Activated CD8-positive, alpha-beta memory T cell treated with anti-CD3 and anti-CD28 coated beads, Interleukin-2, amount 50 U/mL, for 1 hour (primary cell): Measurements from ENCODE around the gene FGF11.
A peak's percentile ranks its signal among the peaks of the same experiment; 100 is the strongest.

Experiments
- DNase-seq: peaks from one replicate; pipeline ENCODE4 v3.0.0-alpha.2; 2020; ENCODE audit errors: extremely low read depth

Gene FGF11

GRCh38 chr17:7429722-7430121 is 9.6 kb upstream of the FGF11 start:
- DNase-seq: no peak

DNA sequence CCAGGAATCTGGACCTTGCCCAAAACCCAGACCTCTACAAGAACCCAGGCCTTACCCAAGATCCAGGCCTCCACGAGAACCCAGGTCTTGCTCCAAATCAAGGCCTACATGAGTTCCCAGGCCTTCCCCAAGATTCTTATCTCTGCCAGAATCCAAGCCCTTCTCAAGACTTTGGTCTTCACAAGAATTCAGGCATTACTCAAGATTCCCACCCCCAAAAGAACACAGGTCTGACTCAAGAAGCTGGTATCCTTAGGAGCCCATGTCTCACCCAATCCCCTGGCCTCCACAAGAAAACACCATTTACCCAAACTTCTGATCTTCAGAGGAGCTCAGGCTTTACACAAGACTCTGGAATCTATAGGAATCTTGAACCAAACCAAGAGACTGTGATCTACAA is 8.1 kb upstream of the FGF11 start:
- DNase-seq: no peak

- no peak for DNase-seq
These were observed 7.0 kb upstream of the FGF11 start for GRCh38 chr17:7432296-7432695.

- no peak for DNase-seq
These were observed 3.4 kb upstream of the FGF11 start for GRCh38 chr17:7435676-7436555.

- DNase-seq: peak; percentile 58
These were observed 2.5 kb upstream of the FGF11 start for GRCh38 chr17:7436556-7437368.

DNA sequence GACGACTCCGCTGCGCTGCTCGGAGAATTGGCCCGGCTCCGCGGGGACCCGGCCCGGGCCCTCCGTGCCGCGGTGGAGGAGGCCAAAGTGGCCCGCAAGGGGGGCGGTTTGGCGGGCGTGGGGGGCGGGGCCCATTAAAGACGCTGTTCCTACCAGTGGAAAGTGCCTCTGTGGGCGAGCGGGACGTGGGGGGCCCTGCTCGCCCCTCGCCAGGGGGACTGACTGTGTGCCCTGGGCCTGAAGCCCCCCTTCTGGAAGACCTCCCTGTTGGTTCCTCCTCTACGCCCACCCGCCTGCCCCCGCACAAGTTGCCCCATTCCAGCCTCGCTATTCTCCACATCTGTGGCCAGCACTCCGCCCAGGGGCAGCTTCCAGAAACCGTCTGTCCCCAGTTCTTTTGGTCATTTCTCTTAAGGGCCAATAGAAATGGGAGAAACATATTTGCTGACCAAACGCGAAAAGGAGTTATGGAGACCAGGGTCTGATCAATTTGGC is 1.9 kb upstream of the FGF11 start:
- no peak for DNase-seq

DNA sequence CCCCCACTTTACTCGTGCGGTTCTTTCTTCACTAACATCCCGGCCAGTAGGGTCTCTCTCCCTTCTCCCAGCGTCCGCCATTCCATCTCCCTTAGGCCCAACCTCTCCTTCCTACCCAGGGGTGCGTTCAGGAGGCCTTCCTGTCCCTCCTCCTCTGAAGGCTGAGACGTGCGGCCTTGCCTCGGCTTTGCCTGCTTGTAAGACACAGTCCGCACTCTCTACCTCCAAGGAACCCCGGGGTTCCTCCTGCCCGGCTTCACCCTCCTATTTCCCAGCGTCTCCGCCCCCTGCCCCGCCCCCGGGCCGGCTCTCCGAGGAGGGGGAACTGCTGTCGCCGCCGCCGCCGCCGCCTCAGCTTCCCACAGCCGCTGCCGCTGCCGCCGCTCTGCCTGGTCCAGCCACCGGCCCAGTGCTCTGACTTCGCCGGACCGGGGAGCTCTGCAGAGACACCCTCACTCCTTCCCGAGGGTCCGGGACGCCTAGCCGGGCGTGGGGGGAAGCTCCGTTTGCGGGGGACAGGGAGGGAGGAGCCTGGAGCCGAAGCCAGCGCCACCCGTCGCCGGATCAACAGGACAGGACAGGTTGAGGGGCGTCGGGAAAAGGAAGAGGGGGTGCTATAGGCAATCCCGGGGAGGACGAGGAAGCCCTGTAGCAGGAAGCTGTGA is 1.2 kb upstream of the FGF11 start:
- no peak for DNase-seq

- no peak for DNase-seq
These were observed 454 bp upstream of the FGF11 start for GRCh38 chr17:7438656-7439460.

DNA sequence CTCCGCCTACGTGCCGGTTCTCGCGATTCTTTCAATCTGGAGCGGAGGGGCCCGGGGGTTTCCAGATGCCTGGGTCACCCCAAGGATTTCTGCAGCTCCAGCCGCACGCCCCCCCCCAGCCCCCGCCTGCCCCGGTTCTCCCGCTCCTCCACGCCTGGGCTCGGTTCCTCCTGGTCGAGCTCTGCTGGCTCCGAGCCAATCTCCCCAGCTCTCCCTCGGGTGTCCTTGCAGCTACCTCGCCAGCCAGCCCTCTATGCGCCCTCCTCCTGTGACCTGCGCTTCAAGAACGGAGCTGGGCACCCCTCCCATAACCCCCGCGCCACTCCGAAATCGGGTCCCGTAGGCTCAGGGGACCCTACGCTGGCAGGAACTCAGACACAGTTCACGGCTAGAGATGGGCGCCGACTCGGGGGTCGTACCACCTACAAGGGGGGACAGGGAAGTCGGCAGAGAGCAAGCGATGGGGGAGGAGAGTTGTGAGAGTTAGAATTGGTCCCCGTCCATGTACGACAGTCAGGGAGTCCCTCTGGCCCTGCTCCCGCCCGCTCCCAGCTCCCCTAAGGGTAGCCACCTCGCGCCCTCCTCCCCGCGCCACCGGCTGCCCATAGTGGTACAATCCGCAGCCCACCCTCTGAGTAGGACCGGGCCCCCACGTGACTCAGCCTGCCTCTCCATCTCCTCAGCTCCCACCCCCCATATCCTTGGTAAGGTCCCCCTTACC is 961 bp downstream of the FGF11 start:
- no peak for DNase-seq

DNA sequence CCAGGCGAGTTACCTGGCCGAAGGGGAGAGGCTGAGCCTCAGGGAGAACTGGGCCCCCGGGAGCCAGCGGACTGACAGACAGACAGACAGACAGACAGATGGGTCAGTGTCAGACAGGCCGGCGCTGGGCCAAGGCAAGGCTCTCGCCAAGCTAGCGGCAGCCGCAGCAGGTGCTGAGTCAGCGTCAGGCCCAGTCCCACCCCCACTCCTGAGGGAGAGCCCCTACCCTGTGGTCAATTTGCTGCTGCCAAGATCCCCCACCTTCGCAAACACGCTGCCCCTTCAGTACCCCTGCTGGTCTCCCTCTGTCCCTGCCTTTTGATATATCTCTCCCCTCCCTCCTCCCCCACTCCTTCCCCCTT is 1.5 kb downstream of the FGF11 start:
- no peak for DNase-seq

DNA sequence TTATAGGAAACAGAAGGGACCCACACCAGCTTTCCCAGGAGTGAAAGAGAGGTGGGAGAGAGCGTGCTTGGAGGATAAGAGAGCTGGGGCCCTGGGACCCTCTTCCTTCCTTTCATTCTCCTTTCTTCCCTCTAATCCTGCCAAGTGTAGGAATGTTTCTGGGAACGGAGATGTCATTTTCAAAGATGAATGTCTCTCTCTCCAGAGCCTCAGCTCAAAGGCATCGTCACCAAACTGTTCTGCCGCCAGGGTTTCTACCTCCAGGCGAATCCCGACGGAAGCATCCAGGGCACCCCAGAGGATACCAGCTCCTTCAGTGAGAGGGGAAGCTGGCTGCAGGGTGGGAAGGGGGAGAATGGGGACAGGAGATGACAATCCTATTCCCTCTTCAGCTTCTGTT is 2.0 kb downstream of the FGF11 start:
- no peak for DNase-seq

- no peak for DNase-seq
These were observed 2.8 kb downstream of the FGF11 start for GRCh38 chr17:7442142-7442541.

DNA sequence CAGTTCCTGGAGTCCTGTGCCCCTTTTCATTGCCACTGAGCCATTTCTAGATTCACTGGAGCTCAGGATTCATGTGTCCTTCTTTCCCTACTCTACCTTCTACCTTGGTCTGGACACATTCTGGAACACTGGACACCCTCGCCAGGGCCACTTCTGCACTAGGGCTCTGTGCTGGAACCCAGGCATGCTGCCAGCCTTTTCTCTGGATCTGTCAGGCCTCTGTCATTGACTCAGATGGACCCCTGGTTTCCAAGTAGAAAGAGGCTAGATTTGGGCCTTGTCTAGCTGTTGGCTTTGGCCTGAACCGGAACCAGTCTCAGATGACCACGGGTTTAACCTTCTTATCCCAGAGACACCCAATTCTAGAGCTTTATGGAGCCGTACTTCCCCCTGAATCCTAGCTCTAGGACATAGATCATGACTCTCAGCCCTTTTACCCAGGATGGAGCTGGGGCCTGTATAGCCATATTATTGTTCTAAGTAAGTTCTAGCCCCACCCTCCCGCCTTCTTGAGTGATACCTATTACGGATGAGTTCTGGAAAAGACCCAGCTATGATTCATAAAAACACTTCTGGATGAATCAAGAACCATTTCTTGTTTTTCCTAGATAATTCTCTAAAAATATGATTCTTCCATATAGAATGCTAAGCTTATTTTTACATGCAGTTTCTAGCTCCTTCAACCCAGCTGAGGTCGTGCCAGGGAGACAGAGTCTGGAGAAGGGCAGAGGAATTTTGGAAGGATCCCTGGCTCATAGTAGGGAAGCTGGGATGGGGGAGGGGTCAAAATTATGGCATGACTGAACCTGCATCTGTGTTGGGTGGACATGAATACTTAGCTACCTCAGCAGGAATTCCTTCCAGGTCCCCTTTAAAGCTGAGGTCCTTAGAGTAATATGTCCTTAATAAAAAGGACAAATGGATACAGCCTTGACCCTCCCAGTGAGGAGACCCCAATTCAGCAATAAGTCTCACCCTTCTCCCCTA is 4.5 kb downstream of the FGF11 start:
- no peak for DNase-seq

DNA sequence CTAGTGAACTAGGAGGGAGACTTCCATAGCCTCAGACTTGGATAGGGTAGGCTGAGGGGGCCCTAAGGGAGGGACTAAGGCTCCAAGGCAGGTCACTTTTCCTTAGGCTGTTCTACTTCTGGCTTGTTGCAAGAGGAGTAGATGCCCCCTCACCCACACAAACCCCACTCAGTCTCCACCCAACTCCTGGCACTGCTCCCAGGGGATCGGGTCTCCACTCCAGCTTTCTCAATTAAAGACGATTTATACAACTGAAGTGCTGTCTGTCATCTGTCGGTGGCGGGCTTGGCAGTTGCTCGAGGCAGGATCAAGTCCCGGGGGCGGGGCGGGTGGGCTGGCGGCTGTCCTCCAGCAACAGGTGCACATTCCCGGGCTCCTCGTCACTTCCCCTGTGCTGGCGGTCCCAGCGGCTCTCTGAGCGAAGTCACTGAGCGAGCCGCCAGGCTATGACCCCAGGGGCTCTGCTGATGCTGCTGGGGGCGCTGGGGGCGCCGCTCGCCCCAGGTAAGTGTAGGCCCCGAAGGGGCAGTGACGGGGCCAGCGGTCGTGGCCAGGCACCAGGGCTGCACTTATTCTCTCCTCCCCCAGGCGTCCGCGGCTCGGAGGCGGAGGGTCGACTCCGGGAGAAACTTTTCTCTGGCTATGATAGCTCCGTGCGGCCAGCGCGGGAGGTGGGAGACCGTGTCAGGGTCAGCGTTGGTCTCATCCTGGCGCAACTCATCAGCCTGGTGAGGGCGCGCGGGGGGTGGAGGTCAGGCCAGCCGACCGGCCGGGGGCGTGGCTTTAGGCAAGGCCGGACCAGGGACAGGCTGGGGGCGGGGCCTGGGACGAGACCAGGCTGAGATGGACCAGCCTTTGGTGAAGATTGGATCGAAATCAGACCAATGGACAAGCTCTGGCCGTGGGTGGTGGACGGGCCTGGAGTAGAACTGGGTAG is 5.6 kb downstream of the FGF11 start, which contains the start of gene CHRNB1:
TSS of gene CHRNB1 (plus strand) at position 380 of the 937 bp plus-strand sequence. CDS start at position 447, 67 bp downstream.
- no peak for DNase-seq

DNA sequence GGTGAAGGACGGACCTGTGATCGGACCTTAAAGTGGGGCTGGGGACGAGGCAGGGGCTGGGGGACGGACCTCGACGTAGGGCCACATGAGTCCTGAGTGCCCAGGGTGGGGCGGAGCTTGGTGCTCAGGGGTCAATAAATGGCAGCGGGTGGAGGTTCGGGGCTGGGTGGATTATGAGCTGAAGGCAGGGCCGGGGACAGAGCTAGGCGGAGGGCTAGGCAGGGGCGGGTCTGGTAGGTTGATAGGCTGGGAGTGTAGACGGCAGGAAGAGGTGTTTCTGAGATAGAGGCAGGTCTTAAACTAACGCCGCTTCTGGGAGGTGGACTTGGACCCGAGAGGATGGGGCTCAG is 6.3 kb downstream of the FGF11 start:
- no peak for DNase-seq

GRCh38 chr17:7448461-7448860 is 9.1 kb downstream of the FGF11 start:
- DNase-seq: no peak

DNA sequence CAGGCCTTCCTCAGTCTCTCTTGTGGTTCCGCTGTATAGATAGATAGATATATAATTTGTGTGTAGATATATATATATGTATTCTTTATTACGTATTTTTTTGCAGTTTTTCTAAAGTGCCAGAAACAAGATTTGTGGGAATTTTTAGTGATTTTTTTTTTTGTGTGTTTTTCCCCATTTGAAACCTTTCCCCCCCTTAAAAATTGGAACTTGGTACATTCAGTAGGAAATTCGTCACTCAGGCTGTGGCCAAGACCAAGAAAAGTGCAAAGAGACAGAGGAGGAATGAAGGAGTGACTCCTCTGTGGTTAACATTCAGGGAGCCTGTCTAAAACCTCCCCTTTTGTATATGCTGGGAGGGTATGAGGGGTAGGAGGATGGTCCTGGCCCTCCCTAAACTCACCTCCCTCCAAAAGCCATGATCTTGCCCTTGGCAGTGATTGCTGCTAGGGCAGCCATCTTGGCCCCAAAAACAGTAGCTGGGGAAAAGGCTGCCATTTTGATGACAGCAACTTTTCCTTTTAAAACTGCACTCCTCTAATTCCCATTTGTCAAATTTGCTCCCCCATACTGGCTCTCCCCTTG is 20.7 kb downstream of the FGF11 start:
- no peak for DNase-seq
